ENCODE data around the gene KLK7. TPM values are rescaled to one million over a fixed set of nuclear protein-coding genes. Genes with fewer than 3 reads are reported as not detected.

Gene KLK7
- total RNA-seq, 1 donor from 2014 or later = 0.41 TPM

GRCh38 chr19:51003316-51003715 lies 19.6 kb upstream of the KLK7 start:
- Histone ChIP-seq H3K27me3 (peaks cover 39% of the 10 kb centered on the region), H3K36me3 (no peaks in the 10 kb centered on the region), H3K9me3 (no peaks in the 10 kb centered on the region), H3K4me1 (no peaks in the 10 kb centered on the region), H3K27ac (no peak overlapping the region), H3K4me3 (no peak overlapping the region)
- intact Hi-C loops (cut with DNase I) = no loop called here
- no peak for ATAC-seq
- no peak for TF ChIP-seq CTCF (IDR thresholded peaks at IDR 0.05)
- DNase-seq = no peak

DNA sequence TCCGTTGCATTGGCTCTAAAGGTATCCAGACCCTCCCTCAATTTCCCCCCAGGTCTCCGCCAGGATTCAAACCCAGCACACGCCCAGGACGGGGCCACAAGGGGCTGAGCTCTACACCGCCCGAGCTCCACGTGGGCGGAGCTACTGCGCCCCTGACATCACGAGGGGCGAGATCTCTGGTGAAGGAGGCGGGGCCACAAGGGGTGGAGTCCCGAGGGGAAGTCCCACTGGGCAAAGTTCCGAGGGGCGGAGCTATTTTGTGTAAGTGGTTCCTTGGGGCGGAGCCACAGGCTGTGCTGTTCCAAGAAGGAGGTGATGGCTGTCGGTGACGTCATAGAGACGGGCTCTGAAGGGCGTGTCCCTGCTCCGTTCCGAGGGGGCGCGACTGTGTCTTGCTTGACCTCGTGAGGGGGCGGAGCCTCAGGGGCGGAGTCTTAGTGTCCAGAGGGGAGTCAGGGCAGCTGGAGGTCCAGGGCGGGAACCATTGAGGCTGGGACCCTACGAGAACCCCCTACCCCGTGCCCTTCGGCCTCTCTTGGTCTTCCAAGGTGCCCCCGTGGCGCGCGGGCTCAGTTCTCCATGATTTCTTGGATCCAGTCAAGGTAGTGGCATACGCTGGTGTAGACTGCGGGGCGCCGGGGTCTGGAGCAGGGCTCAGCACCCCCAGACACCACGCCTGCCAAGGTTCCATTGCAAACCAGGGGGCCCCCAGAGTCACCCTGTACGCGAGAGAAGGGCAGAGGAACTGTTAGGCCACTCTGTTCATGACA lies 19.0 kb upstream of the KLK7 start:
- H3K4me1 ChIP-seq = no peaks in the 10 kb centered on the region
- H3K36me3 ChIP-seq = no peaks in the 10 kb centered on the region
- no peak overlapping the region for H3K4me3 ChIP-seq
- H3K27ac ChIP-seq = no peak overlapping the region
- H3K9me3 ChIP-seq = no peaks in the 10 kb centered on the region
- intact Hi-C loops (cut with DNase I) = no loop called here
- ATAC-seq (peak; percentile 6), DNase-seq (no peak)
- no peak for TF ChIP-seq CTCF (IDR thresholded peaks at IDR 0.05)
- H3K27me3 ChIP-seq = peaks cover 39% of the 10 kb centered on the region

DNA sequence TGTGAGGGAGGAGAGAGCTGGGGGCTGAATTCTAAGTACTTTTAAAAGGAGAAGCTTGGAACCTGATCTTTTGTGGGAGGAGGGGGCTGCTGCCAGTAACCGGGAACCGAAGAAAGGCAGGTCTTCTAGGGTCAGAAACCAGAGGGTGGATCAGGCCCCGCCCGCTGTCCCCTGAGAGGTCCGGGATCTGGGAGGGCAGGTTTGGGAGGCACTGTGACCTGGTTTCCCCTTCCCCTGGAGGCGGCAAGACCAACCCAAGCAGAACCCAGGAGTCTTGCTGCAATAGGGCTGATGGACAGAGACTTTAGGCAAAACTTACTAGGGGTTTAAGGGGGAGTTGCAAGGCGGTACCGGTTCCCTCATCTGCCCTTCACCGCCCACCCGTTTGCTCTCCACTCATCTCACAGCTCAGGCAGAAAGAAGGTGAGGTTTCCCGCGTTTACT lies 18.4 kb upstream of the KLK7 start:
- Histone ChIP-seq H3K4me3 (no peak overlapping the region), H3K27me3 (peaks cover 39% of the 10 kb centered on the region), H3K4me1 (no peaks in the 10 kb centered on the region), H3K27ac (no peak overlapping the region), H3K9me3 (no peaks in the 10 kb centered on the region), H3K36me3 (no peaks in the 10 kb centered on the region)
- no peak for TF ChIP-seq CTCF (IDR thresholded peaks at IDR 0.05)
- intact Hi-C loops (cut with DNase I) = no loop called here
- DNase-seq = no peak
- ATAC-seq = no peak

GRCh38 chr19:51001515-51001914 lies 17.8 kb upstream of the KLK7 start, which contains the start of gene KLK8:
KLK8 (minus strand) TSS chr19:51001604; CDS start chr19:51001167, 437 bp downstream.
- no peak within 1 kb of the TSS for H3K27ac ChIP-seq
- H3K27me3 ChIP-seq = peaks cover 39% of the 10 kb centered on the region
- no peak for TF ChIP-seq CTCF (IDR thresholded peaks at IDR 0.05)
- intact Hi-C loops (cut with DNase I) = no loop called here
- no peak within 1 kb of the TSS for H3K4me3 ChIP-seq
- H3K9me3 ChIP-seq = no peaks in the 10 kb centered on the region
- H3K36me3 ChIP-seq = no peaks in the 10 kb centered on the region
- DNase-seq (no peak), ATAC-seq (no peak)
- H3K4me1 ChIP-seq = no peaks in the 10 kb centered on the region

- ATAC-seq = peak; percentile 6
- intact Hi-C loops (cut with DNase I) = no loop called here
- no peaks in the 10 kb centered on the region for H3K9me3 ChIP-seq
- H3K4me3 ChIP-seq = no peak overlapping the region
- no peak overlapping the region for H3K27ac ChIP-seq
- no peak for DNase-seq
- no peaks in the 10 kb centered on the region for H3K4me1 ChIP-seq
- TF ChIP-seq CTCF (IDR thresholded peaks at IDR 0.05) = no peak
- peaks cover 35% of the 10 kb centered on the region for H3K27me3 ChIP-seq
- no peaks in the 10 kb centered on the region for H3K36me3 ChIP-seq
These were observed 17.3 kb upstream of the KLK7 start for GRCh38 chr19:51000981-51001380.

All from upper lobe of right lung (tissue), 1 donor.